HUES48 (cell line): ENCODE results near the gene MCM5.

ENCODE experiments used
- H3K27ac ChIP-seq: one replicate; pipeline ENCODE4 v1.7.0; 2013; ENCODE audit warnings: low read depth, low read length, inconsistent platforms
- H3K27me3 ChIP-seq: 2 replicates; pipeline ENCODE4 v1.6.1; 2013; ENCODE audit warnings: mild to moderate bottlenecking, low read length; ENCODE audit not compliant: control insufficient read depth, insufficient read depth
- H3K36me3 ChIP-seq: 2 replicates; pipeline ENCODE4 v1.6.1; 2013; ENCODE audit warnings: low read length; ENCODE audit not compliant: control insufficient read depth, insufficient read depth
- H3K4me1 ChIP-seq: 2 replicates; pipeline ENCODE4 v1.6.1; 2013; ENCODE audit warnings: mild to moderate bottlenecking, low read length; ENCODE audit not compliant: control insufficient read depth, insufficient read depth
- H3K4me3 ChIP-seq: 2 replicates; pipeline ENCODE4 v1.5.1; 2013; ENCODE audit warnings: mild to moderate bottlenecking, low read depth, low read length
- H3K9ac ChIP-seq: 2 replicates; pipeline ENCODE4 v1.6.1; 2013; ENCODE audit warnings: mild to moderate bottlenecking, low read depth, low read length, moderate library complexity
- H3K9me3 ChIP-seq: 2 replicates; pipeline ENCODE4 v1.6.1; 2013; ENCODE audit warnings: low read length; ENCODE audit not compliant: control insufficient read depth, insufficient read depth

The MCM5 gene

DNA sequence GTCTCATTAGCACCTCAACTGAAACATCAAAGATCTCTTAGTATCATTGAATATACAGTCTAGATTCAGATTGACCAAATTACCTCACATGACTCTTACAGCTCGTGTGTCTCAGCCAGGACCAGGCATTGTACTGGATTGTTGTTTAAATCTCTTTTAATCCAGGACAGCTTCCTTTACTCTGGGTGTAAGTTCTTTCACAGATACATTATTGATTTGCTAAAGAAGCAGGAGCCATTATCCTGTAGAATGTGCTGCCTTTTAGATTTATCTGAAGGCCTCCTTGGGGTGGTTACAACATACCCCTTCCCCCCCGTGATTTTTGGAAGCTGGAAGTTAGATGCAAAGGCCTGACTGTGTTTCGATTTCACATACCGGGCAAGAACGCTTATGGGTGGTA is 4.2 kb downstream of the MCM5 start:
- no peaks in the 10 kb centered on the region for H3K27me3 ChIP-seq
- no peaks in the 10 kb centered on the region for H3K9me3 ChIP-seq
- H3K27ac ChIP-seq: no peak overlapping the region
- no peak overlapping the region for H3K9ac ChIP-seq
- H3K36me3 ChIP-seq: peaks cover 83% of the 10 kb centered on the region
- H3K4me3 ChIP-seq: no peak overlapping the region
- peaks cover 17% of the 10 kb centered on the region for H3K4me1 ChIP-seq

DNA sequence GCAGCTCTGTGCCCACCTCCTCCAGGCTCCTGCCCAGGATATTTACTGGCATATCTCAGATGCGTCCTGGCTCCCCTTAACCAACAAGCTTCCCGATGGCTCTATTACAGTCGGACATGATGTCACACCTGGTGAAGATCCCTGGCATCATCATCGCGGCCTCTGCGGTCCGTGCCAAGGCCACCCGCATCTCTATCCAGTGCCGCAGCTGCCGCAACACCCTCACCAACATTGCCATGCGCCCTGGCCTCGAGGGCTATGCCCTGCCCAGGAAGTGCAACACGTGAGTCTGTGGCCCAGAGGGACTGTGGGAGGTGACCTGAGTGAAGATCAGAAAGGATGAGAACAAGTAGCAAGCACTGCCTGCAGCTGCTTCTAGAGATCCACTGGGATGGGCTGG is 6.5 kb downstream of the MCM5 start:
- Histone ChIP-seq H3K4me1 (peaks cover 5% of the 10 kb centered on the region), H3K27ac (no peak overlapping the region), H3K36me3 (peaks cover 100% of the 10 kb centered on the region), H3K9me3 (no peaks in the 10 kb centered on the region), H3K9ac (no peak overlapping the region), H3K27me3 (no peaks in the 10 kb centered on the region), H3K4me3 (no peak overlapping the region)

DNA sequence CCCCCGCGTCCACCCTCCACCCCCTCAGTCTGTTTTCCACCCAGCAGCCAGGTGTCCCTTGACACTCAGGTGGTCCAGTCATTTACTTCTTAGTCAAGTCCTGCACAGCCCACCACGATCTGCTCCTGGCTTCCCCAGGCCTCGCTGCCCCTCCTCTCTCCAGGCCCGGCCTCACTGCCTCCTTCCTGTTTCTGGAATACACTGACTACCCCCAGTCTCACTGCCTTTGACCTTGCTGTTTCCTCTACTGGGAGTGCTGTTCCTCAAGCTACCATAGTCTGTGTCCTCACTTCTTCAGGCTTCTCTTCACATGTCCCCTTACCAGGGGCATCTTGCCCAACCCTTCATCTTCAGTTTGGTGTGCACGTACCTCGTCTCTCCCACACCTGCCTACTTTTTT is 7.4 kb downstream of the MCM5 start:
- H3K9me3 ChIP-seq: no peaks in the 10 kb centered on the region
- H3K4me3 ChIP-seq: no peak overlapping the region
- H3K9ac ChIP-seq: no peak overlapping the region
- H3K27me3 ChIP-seq: no peaks in the 10 kb centered on the region
- no peak overlapping the region for H3K27ac ChIP-seq
- H3K4me1 ChIP-seq: no peaks in the 10 kb centered on the region
- H3K36me3 ChIP-seq: peaks cover 100% of the 10 kb centered on the region

DNA sequence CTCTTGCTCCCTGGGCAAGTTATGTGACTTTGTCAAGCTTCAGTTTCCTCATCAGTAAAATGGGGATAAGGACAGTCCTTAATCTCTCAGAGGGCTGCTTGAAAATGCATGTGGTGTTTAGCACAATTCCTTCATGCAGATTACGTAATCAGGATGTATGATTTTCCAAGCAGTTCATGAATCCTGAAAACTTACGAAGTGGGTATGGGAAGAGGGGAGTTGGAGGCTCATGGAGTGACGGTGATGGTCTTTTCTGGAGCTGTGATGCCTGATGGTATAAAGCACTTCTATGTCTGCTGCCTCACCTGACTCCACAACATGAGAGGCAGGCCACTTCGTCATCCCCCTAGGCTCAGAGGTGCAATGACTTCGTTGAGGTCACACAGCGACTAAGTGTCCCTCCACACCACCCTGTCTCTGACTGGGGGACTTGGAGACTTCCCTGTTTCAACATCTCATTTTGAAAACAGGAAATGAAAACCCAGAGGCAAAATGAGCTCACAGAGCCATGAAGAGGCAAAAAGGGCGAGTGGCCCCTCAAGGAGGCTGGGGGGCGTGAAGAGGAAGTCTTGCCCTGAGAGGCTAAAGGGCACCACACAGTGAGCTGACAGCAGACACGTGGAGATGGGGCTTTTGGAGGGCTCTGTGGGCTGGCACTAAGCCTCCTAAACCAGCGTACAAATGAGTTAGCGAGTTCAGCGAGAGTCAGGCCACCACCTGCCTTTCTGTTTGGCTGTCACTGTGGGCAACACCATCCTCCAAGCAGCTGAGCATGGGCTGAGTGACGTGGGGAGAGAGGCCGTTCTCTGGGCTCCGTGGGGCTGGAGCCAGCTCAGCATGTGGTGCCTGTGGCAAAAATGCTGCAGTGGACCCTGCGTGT is 10.1 kb downstream of the MCM5 start:
- H3K36me3 ChIP-seq: peaks cover 99% of the 10 kb centered on the region

DNA sequence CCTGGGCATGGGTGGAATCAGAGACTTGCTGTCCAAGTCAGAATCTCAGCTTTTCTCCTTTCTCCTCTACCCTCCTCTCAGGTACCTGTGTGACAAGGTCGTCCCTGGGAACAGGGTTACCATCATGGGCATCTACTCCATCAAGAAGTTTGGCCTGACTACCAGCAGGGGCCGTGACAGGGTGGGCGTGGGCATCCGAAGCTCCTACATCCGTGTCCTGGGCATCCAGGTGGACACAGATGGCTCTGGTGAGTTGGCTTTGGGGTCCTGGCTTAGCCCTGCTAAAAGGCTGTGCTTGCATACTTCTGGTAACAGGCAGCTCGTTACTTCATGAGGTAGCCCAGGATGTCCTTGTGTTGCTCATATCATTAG is 10.7 kb downstream of the MCM5 start:
- H3K4me1 ChIP-seq: no peaks in the 10 kb centered on the region
- no peak overlapping the region for H3K27ac ChIP-seq
- no peaks in the 10 kb centered on the region for H3K9me3 ChIP-seq
- H3K27me3 ChIP-seq: no peaks in the 10 kb centered on the region
- no peak overlapping the region for H3K9ac ChIP-seq
- peaks cover 99% of the 10 kb centered on the region for H3K36me3 ChIP-seq
- no peak overlapping the region for H3K4me3 ChIP-seq

More for the DNA sequence above, 10.1 kb downstream of the MCM5 start:
- H3K4me3 ChIP-seq: no peak overlapping the region
- H3K27ac ChIP-seq: no peak overlapping the region
- H3K4me1 ChIP-seq: no peaks in the 10 kb centered on the region
- H3K27me3 ChIP-seq: no peaks in the 10 kb centered on the region
- no peaks in the 10 kb centered on the region for H3K9me3 ChIP-seq
- no peak overlapping the region for H3K9ac ChIP-seq

DNA sequence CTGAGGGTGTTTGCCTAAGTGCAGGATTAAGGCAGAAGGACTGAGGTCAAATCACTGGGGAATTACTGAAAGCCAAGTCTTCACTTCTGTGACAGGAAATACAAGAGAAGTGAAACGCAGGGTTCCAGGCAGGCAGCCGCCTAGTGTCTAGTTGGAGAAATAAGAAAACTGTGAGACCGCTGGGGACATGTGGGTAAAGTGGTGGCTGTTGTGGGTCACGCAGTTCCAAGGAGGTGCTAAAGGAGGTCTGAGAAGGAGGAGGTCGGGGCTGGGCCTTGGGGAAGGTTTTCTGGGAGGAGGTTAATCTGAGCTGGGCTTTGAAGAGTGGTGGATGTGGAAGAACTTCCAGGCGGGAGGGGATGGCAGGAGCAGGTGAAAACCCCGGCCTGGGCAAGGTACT is 11.2 kb downstream of the MCM5 start:
- Histone ChIP-seq H3K4me3 (no peak overlapping the region), H3K9me3 (no peaks in the 10 kb centered on the region), H3K27me3 (no peaks in the 10 kb centered on the region), H3K36me3 (peaks cover 99% of the 10 kb centered on the region), H3K9ac (no peak overlapping the region), H3K27ac (no peak overlapping the region), H3K4me1 (no peaks in the 10 kb centered on the region)

DNA sequence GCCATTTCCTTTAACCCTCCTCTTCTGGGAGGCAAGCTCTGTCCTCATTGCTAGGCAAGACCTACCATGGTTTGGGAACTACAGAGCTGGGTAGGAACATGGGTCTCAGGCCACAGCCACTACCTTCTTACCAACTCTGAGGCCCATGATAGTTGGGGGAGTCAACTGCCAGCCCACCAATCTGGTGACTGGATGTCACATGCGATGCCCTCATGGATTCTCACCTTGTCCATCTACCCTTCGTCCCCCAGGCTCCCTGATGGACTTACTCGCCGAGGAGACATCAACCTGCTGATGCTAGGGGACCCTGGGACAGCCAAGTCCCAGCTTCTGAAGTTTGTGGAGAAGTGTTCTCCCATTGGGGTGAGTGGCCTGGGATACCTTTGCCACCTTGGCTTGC is 13.7 kb downstream of the MCM5 start:
- Histone ChIP-seq H3K4me3 (no peak overlapping the region), H3K4me1 (no peaks in the 10 kb centered on the region), H3K9me3 (no peaks in the 10 kb centered on the region), H3K36me3 (peaks cover 97% of the 10 kb centered on the region), H3K27me3 (no peaks in the 10 kb centered on the region), H3K27ac (no peak overlapping the region), H3K9ac (no peak overlapping the region)

DNA sequence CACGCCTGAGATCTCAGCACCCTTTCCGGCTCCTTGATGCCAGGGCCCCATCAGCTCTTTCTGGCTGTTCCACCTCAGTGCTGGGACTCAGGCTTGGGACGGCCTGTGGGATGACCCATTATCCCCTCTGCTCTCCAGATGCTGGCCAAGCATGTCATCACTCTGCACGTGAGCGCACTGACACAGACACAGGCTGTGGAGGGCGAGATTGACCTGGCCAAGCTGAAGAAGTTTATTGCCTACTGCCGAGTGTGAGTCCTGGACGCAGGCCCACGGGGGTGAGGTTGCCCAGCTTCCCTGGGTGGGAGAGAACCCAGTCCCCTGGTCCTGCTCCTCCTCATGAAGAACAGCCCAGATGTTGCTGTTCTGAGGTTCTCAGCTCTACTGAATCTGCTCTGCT is 17.7 kb downstream of the MCM5 start:
- H3K27ac ChIP-seq: no peak overlapping the region
- H3K9ac ChIP-seq: no peak overlapping the region
- H3K9me3 ChIP-seq: no peaks in the 10 kb centered on the region
- peaks cover 97% of the 10 kb centered on the region for H3K36me3 ChIP-seq
- H3K4me3 ChIP-seq: no peak overlapping the region
- H3K27me3 ChIP-seq: no peaks in the 10 kb centered on the region
- no peaks in the 10 kb centered on the region for H3K4me1 ChIP-seq

DNA sequence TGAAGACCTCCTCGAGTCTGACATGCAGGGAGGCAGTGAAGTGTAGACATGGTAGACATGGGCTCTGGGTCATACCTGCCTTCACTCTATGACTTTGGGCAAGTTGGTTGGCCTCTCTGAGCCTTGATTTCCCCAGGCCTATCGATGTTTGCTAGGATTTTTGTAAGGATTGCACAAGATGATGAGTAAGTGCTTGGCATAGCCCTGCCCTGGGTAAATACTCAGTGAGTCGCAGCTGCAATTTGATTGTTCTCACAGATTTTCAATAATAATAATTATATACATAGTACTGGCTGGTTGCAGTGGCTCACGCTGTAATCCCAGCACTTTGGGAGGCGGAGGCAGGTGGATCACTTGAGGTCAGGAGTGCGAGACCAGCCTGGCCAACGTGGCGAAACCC is 18.1 kb downstream of the MCM5 start:
- Histone ChIP-seq H3K36me3 (peaks cover 98% of the 10 kb centered on the region), H3K27me3 (no peaks in the 10 kb centered on the region), H3K9me3 (no peaks in the 10 kb centered on the region), H3K4me3 (no peak overlapping the region), H3K4me1 (no peaks in the 10 kb centered on the region), H3K9ac (no peak overlapping the region), H3K27ac (no peak overlapping the region)

DNA sequence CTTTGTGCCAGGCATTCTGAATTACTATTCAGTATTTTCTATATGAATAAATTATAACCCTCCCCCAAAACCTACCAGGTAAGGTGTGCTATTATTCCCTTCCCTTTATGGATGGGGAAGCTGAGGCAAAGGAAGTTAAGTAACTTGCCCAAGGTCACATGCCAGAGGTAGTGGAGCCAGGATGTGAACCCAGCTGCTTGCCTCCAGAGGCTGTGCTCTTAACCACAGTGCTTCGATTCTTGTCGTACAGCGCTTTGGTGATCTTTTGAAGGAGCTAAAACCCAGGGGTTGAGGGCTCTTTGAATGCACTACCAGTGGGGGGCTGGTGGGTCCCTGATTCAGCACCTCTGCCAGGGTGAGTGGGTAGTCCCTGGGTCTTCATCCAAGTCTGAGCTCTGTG is 18.8 kb downstream of the MCM5 start:
- Histone ChIP-seq H3K4me3 (no peak overlapping the region), H3K9ac (no peak overlapping the region), H3K4me1 (no peaks in the 10 kb centered on the region), H3K27ac (no peak overlapping the region), H3K36me3 (peaks cover 98% of the 10 kb centered on the region), H3K27me3 (no peaks in the 10 kb centered on the region), H3K9me3 (no peaks in the 10 kb centered on the region)

DNA sequence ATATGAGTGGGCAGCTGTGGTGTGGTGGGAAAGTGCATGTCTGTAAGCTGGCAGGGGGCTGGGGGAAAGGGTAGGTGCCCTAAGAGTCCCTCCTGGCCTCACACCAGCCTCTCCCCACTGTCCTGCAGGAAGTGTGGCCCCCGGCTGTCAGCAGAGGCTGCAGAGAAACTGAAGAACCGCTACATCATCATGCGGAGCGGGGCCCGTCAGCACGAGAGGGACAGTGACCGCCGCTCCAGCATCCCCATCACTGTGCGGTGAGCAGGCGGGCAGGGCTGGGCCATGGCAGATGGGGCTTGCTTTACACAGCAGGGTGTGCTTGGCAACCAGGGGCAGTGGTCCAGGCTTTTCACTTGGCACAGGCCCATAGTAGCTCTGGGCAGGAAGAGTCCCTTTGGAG is 19.8 kb downstream of the MCM5 start:
- H3K4me1 ChIP-seq: no peaks in the 10 kb centered on the region
- no peak overlapping the region for H3K4me3 ChIP-seq
- no peak overlapping the region for H3K9ac ChIP-seq
- H3K27me3 ChIP-seq: no peaks in the 10 kb centered on the region
- no peaks in the 10 kb centered on the region for H3K9me3 ChIP-seq
- peaks cover 98% of the 10 kb centered on the region for H3K36me3 ChIP-seq
- no peak overlapping the region for H3K27ac ChIP-seq
